ENCODE results near the gene DNAH6. TPM values are rescaled to one million over a fixed set of nuclear protein-coding genes. Genes with fewer than 3 reads are reported as not detected.

Gene DNAH6
- total and polyA plus RNA-seq, 2 of the 13 experiments (the other 11 are each of a cell fraction or from before 2014, with no cell fraction given) = 0.01 TPM; not detected in 1

DNA sequence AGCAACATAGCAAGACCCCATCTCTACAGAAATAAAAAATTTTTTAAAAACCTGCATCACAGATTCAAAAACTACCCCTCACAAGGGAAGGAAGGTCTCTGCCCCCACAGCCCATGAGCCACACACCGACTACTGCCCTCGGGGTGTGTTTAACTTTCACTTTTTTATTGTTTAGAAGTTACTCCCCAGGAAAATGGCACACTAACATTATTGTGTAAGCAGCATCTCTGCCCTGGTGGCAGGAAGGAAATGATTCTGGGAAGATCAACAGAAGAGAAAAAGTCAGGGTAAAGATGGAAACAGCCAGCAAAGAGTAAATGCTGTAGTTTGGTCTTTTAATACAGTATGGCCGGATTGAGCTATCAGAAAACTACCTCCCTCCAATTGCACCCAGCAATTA, 342.6 kb downstream of the DNAH6 start:
- H4K20me1 ChIP-seq (ENCODE audit: insufficient read depth, low read length) = no peaks in the 10 kb centered on the region
- no peak overlapping the region for H3K4me2 ChIP-seq (ENCODE audit: low read depth, low read length)
- DNase-seq (ENCODE audit: low spot score) (no peak), ATAC-seq (no peak), FAIRE-seq (no peak)
- no peaks in the 10 kb centered on the region for H3K79me2 ChIP-seq (ENCODE audit: insufficient read depth, low read length)
- H3K36me3 ChIP-seq (replicated peaks in 1 of 2; ENCODE audit: control insufficient read depth in 1 of 2, insufficient read depth in 2 of 2, low read length in 2 of 2) = no peaks in the 10 kb centered on the region
- in situ Hi-C loops (cut with HindIII; ENCODE audit: extremely low pct_ligation_motif_present, low pct_unique_long_range_greater_than_20kb) (no loop called here), intact Hi-C loops (cut with micrococcal nuclease; ENCODE audit: unreplicated experiment) (no loop called here)
- no peak overlapping the region for H2AFZ ChIP-seq (ENCODE audit: low read length)
- no peak overlapping the region for H3K9ac ChIP-seq (ENCODE audit: insufficient read depth, low read depth, low read length)
- peaks cover 0 to 26% of the 10 kb centered on the region in 2 experiments; a peak in 3 of 5 replicates for H3K27me3 ChIP-seq (ENCODE audit: control insufficient read depth in 1 of 2, insufficient read depth in 2 of 2, low read length in 2 of 2)
- no TSS peak for BruUV-seq (replicated peaks)
- H3K9me3 ChIP-seq (ENCODE audit: low read length) = no peaks in the 10 kb centered on the region
- no peak overlapping the region for H3K4me3 ChIP-seq (replicated peaks in 1 of 3; ENCODE audit: insufficient read depth in 1 of 3, low read depth in 2 of 3, low read length in 3 of 3)
- POLR2A ChIA-PET = no interaction called here
- H3K27ac ChIP-seq (ENCODE audit: extremely low read length, insufficient read depth, low read length) = no peak overlapping the region
- TF ChIP-seq MZF1 (CRISPR knock-in tag; IDR thresholded peaks at IDR 0.05; ENCODE audit: borderline replicate concordance) (no peak), NCOA2 (CRISPR knock-in tag; IDR thresholded peaks at IDR 0.05) (no peak), GTF3A (CRISPR knock-in tag; conservative IDR thresholded peaks at IDR 0.05) (no peak), U2AF2 (IDR thresholded peaks at IDR 0.05; ENCODE audit: low read depth, low read length) (no peak), ZMAT3 (CRISPR knock-in tag; conservative IDR thresholded peaks at IDR 0.05) (no peak)
- WGBS (ENCODE audit: low lambda C conversion rate) = 7% methylated on average over 3 of the region's 3 CpGs
- CTCF ChIA-PET (ENCODE audit: low intra/inter-chr PET ratio, low total read pairs) = no interaction called here
- H3K4me1 ChIP-seq (ENCODE audit: insufficient read depth, low read length) = no peaks in the 10 kb centered on the region

GRCh38 chr2:84861539-84861938, 345.2 kb downstream of the DNAH6 start:
- H3K9ac ChIP-seq (ENCODE audit: insufficient read depth, low read depth, low read length) = no peak overlapping the region
- FAIRE-seq (no peak), ATAC-seq (no peak), DNase-seq (ENCODE audit: low spot score) (no peak)
- POLR2A ChIA-PET = no interaction called here
- no peaks in the 10 kb centered on the region for H3K36me3 ChIP-seq (replicated peaks in 1 of 2; ENCODE audit: control insufficient read depth in 1 of 2, insufficient read depth in 2 of 2, low read length in 2 of 2)
- H3K4me1 ChIP-seq (ENCODE audit: insufficient read depth, low read length) = no peaks in the 10 kb centered on the region
- no peaks in the 10 kb centered on the region for H3K9me3 ChIP-seq (ENCODE audit: low read length)
- H3K27ac ChIP-seq (ENCODE audit: extremely low read length, insufficient read depth, low read length) = no peak overlapping the region
- in situ Hi-C loops (cut with HindIII; ENCODE audit: extremely low pct_ligation_motif_present, low pct_unique_long_range_greater_than_20kb) (no loop called here), intact Hi-C loops (cut with micrococcal nuclease; ENCODE audit: unreplicated experiment) (no loop called here)
- H4K20me1 ChIP-seq (ENCODE audit: insufficient read depth, low read length) = no peaks in the 10 kb centered on the region
- no peaks in the 10 kb centered on the region for H3K79me2 ChIP-seq (ENCODE audit: insufficient read depth, low read length)
- peaks cover 0 to 32% of the 10 kb centered on the region in 2 experiments; a peak in 3 of 5 replicates for H3K27me3 ChIP-seq (ENCODE audit: control insufficient read depth in 1 of 2, insufficient read depth in 2 of 2, low read length in 2 of 2)
- no peak overlapping the region for H2AFZ ChIP-seq (ENCODE audit: low read length)
- H3K4me3 ChIP-seq (replicated peaks in 1 of 3; ENCODE audit: insufficient read depth in 1 of 3, low read depth in 2 of 3, low read length in 3 of 3) = no peak overlapping the region
- CTCF ChIA-PET (ENCODE audit: low intra/inter-chr PET ratio, low total read pairs) = no interaction called here
- no TSS peak for BruUV-seq (replicated peaks)
- H3K4me2 ChIP-seq (ENCODE audit: low read depth, low read length) = no peak overlapping the region
- TF ChIP-seq THYN1 (CRISPR knock-in tag; IDR thresholded peaks at IDR 0.05; ENCODE audit: borderline replicate concordance, low read depth) (no peak), ZMYM3 (CRISPR knock-in tag; IDR thresholded peaks at IDR 0.05) (no peak), RBM39 (IDR thresholded peaks at IDR 0.05; ENCODE audit: low read depth, low read length, poor library complexity, severe bottlenecking) (no peak)
- TF ChIP-seq, protein P1, sequence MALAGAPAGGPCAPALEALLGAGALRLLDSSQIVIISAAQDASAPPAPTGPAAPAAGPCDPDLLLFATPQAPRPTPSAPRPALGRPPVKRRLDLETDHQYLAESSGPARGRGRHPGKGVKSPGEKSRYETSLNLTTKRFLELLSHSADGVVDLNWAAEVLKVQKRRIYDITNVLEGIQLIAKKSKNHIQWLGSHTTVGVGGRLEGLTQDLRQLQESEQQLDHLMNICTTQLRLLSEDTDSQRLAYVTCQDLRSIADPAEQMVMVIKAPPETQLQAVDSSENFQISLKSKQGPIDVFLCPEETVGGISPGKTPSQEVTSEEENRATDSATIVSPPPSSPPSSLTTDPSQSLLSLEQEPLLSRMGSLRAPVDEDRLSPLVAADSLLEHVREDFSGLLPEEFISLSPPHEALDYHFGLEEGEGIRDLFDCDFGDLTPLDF (CRISPR knock-in tag; IDR thresholded peaks at IDR 0.05) = no peak
- TF ChIP-seq, protein P2, sequence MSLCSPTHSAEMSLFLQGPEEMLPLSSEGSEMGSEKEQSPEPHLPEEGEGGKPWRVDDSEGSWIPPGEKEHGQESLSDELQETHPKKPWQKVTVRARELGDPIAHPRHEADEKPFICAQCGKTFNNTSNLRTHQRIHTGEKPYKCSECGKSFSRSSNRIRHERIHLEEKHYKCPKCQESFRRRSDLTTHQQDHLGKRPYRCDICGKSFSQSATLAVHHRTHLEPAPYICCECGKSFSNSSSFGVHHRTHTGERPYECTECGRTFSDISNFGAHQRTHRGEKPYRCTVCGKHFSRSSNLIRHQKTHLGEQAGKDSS (CRISPR knock-in tag; IDR thresholded peaks at IDR 0.05; ENCODE audit: borderline replicate concordance, low read depth) = no peak
- WGBS (ENCODE audit: low lambda C conversion rate) = 29% methylated on average over 5 of the region's 6 CpGs
